Uterus (tissue), 4 donors: ENCODE data around the gene NEK6. TPM values are rescaled to one million over a fixed set of nuclear protein-coding genes. Genes with fewer than 3 reads are reported as not detected.

Experiments used
- DNase-seq, 2 donors: peaks; one replicate each; pipeline ENCODE4 v3.0.0-alpha.2; 2019 to 2020
- H3K27ac ChIP-seq, 2 donors: fragments of 200-600 bp; sonication (generic); 1 replicate in 1 of 2; 2 replicates in 1 of 2; pipeline ENCODE4 v1.5.1; 2016 to 2018
- H3K27me3 ChIP-seq, 2 donors: fragments of 200-600 bp; sonication (generic); one replicate each; pipeline ENCODE4 v1.5.1; 2018 to 2019; ENCODE audit warnings: control low read depth in 1 of 2
- H3K36me3 ChIP-seq, 2 donors: fragments of 200-600 bp; sonication (generic); one replicate each; pipeline ENCODE4 v1.5.1; 2019; ENCODE audit warnings: control low read depth in 1 of 2
- H3K4me1 ChIP-seq, 2 donors: fragments of 200-600 bp; sonication (generic); one replicate each; pipeline ENCODE4 v1.5.1; 2018 to 2019; ENCODE audit warnings: control low read depth in 1 of 2
- H3K4me3 ChIP-seq, 2 donors: fragments of 200-600 bp; sonication (generic); 1 replicate in 1 of 2; 2 replicates in 1 of 2; pipeline ENCODE4 v1.5.1; 2018 to 2019; ENCODE audit warnings: mild to moderate bottlenecking in 1 of 2
- H3K9me3 ChIP-seq, 2 donors: fragments of 200-600 bp; sonication (generic); one replicate each; pipeline ENCODE4 v1.5.1; 2019; ENCODE audit warnings: control low read depth in 1 of 2
- POLR2A ChIP-seq, 2 donors: fragments of 450-650 bp; IDR thresholded peaks; one replicate each; pipeline ENCODE4 v1.6.1; 2016; ENCODE audit warnings: antibody characterized with exemption in 2 of 2, mild to moderate bottlenecking in 1 of 2, moderate library complexity in 1 of 2
- intact Hi-C: fragments of 100-400 bp; cut with DNase I; formaldehyde crosslinking; loops from one replicate; pipeline ENCODE4 v1.15.1; 2023; ENCODE audit warnings: low total_unique reads
- total RNA-seq, 4 donors: library from RNA; depleted of rRNA in 3 of 4; stranded (reverse); fragments of >200 nt in 3 of 4; gene quantifications; one replicate each; pipeline versions ENCODE4 v1.1.0 to v1.2.4, GENCODE V29; 2014 to 2023
- TF ChIP-seq, protein P1 (sequence below), 4 experiments: fragments of 200-600 bp in 2 of 4; fragments of 450-650 bp in 2 of 4; sonication (generic) in 2 of 4; IDR thresholded peaks; one replicate each; pipeline ENCODE4 v1.5.1; 2016 to 2019; ENCODE audit warnings: antibody characterized with exemption in 4 of 4, mild to moderate bottlenecking in 2 of 4, moderate library complexity in 1 of 4
- donor health status: DM: yes; HTN: yes; CAD: no.

The NEK6 gene
- total RNA-seq, 4 donors from 2014 or later: 6.1 to 38.5 (median 34.7) TPM

DNA sequence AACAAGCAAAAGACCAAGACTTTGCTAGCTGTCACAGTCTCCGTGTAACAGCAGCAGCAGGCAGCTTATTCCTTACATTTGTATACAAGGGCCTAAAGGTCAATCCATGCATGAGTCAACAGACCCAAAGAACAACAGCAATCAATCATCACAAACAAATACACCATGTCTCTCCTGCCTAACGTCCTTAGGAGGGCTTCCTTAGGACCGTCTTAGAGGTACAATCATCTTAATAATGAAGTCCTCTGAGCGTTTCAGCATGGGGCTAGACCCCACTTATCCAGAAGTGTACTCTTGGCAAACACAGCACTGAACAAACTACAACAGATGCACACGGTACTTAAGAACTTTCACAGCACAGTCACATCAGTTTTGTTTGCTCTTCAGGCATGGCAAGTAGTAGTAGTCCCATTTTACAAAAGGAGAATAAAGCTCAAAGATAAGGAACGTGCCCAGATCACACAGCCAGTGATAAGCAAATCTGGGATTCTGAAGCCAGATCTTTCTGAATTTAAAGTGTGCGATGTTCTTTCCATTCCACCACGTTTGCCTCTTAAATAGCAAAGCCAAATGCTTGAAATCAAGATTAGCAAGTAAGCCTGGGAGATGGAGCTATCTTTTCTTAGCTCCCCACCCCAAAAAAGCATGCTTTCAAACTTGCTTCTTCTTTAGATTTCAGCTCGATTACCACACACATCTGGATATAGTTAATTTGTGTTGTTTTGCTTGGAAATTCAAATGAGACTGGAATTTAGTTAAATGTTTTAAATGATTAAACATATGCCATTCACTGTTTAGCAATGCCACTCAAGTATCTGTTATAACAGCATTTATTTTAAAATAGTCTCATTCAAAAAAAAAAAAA lies 133.3 kb downstream of the NEK6 start:
- no peak overlapping the region for H3K27ac ChIP-seq
- no peaks in the 10 kb centered on the region for H3K9me3 ChIP-seq
- H3K4me1 ChIP-seq: peaks cover 0 to 6% of the 10 kb centered on the region in 2 donors
- intact Hi-C loops: no loop called here
- no peak for TF ChIP-seq POLR2A (IDR thresholded peaks at IDR 0.05)
- TF ChIP-seq, protein P1, sequence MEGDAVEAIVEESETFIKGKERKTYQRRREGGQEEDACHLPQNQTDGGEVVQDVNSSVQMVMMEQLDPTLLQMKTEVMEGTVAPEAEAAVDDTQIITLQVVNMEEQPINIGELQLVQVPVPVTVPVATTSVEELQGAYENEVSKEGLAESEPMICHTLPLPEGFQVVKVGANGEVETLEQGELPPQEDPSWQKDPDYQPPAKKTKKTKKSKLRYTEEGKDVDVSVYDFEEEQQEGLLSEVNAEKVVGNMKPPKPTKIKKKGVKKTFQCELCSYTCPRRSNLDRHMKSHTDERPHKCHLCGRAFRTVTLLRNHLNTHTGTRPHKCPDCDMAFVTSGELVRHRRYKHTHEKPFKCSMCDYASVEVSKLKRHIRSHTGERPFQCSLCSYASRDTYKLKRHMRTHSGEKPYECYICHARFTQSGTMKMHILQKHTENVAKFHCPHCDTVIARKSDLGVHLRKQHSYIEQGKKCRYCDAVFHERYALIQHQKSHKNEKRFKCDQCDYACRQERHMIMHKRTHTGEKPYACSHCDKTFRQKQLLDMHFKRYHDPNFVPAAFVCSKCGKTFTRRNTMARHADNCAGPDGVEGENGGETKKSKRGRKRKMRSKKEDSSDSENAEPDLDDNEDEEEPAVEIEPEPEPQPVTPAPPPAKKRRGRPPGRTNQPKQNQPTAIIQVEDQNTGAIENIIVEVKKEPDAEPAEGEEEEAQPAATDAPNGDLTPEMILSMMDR (IDR thresholded peaks at IDR 0.05): no peak
- no peaks in the 10 kb centered on the region for H3K36me3 ChIP-seq
- no peak overlapping the region for H3K4me3 ChIP-seq
- H3K27me3 ChIP-seq: no peaks in the 10 kb centered on the region
- no peak for DNase-seq

DNA sequence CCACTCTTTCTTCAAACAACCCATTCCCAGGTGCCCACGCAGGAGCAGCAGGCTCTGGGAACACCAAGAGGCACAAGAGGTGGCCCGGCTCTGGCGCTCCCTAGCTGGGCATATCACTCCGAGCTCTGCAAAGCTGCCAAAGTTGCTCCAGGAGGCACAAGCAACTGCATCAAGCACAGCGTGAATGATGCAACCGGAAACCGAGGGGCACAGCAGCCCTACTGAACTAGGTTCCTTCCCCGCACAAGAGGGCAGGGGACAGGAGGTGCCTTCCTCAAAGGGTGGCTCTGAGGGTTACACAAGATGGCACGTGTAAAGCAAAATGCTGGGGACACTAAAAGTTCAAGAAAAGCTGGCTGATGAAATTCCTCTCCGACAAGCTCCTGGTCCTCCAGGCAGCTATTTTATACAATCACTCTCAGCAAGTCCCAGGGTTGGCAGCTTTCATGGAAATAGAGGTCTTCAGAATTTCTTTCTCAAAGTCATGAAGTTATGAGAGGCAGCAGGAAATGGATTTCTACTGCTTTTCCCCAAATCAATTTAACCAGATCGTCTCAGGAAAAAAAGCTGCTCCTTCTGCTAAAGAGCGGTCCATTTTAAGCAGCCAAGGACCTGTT lies 134.6 kb downstream of the NEK6 start:
- H3K4me3 ChIP-seq: no peak overlapping the region
- no peak overlapping the region for H3K27ac ChIP-seq
- no peaks in the 10 kb centered on the region for H3K27me3 ChIP-seq
- TF ChIP-seq, protein P1 (IDR thresholded peaks at IDR 0.05): no peak
- TF ChIP-seq POLR2A (IDR thresholded peaks at IDR 0.05): no peak
- H3K4me1 ChIP-seq: peaks cover 0 to 6% of the 10 kb centered on the region in 2 donors
- H3K9me3 ChIP-seq: no peaks in the 10 kb centered on the region
- intact Hi-C loops: no loop called here
- H3K36me3 ChIP-seq: no peaks in the 10 kb centered on the region
- DNase-seq: no peak

DNA sequence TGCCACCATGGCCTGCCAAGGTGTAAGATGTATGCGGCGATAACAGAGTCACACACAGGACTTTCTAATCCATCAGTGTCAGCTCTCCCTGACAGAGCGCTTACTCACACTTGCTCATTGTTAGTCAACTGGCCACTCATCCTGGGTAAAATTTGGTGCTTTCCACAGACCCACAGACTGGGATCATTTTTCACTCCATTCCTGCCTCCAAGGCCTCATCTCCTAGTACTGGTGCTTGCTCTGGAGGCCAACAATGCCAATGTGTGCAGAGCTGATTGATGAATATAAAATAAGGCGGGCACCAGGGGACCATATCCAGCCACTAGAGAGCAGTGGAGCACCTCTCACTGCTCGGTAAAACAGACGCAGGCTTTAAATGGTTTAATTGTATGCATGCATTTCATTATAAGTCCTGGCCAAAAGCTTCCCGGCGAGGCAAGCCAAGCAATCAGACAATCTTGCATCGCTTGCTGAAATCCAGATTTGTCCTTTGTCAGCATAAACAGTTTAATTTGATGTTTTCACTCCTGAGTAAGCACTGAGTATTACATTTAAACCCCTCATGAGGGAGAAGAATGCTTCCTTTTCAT lies 135.2 kb downstream of the NEK6 start:
- TF ChIP-seq, protein P1 (IDR thresholded peaks at IDR 0.05): no peak
- no peak for TF ChIP-seq POLR2A (IDR thresholded peaks at IDR 0.05)
- intact Hi-C loops: no loop called here
- DNase-seq: no peak
- H3K27me3 ChIP-seq: no peaks in the 10 kb centered on the region
- H3K4me1 ChIP-seq: peaks cover 0 to 6% of the 10 kb centered on the region in 2 donors
- no peaks in the 10 kb centered on the region for H3K9me3 ChIP-seq
- no peaks in the 10 kb centered on the region for H3K36me3 ChIP-seq
- no peak overlapping the region for H3K27ac ChIP-seq
- no peak overlapping the region for H3K4me3 ChIP-seq

DNA sequence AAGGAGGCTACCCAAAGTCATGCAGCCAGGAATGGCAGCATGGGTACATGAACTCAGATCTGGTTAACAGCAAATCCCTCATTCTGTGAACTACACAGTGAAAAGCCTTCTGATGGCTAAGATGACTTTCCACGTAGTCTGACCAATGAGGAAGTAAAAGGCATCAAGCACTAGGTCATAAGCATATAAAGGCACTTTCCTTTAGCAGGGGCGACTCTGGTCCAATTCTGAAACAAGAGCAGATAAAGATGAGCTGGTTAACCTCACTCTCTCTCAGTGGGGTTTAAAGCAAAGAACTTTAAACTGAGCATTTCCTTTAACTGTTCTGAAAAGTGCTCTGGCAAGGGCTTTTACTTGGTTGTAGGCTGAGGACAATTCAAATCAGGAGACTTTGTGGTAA lies 136.4 kb downstream of the NEK6 start:
- Histone ChIP-seq H3K9me3 (no peaks in the 10 kb centered on the region), H3K27ac (no peak overlapping the region), H3K4me3 (no peak overlapping the region), H3K27me3 (no peaks in the 10 kb centered on the region), H3K36me3 (no peaks in the 10 kb centered on the region), H3K4me1 (peaks cover 0 to 6% of the 10 kb centered on the region in 2 donors)
- TF ChIP-seq, protein P1 (IDR thresholded peaks at IDR 0.05): no peak
- TF ChIP-seq POLR2A (IDR thresholded peaks at IDR 0.05): no peak
- intact Hi-C loops: no loop called here
- no peak for DNase-seq

DNA sequence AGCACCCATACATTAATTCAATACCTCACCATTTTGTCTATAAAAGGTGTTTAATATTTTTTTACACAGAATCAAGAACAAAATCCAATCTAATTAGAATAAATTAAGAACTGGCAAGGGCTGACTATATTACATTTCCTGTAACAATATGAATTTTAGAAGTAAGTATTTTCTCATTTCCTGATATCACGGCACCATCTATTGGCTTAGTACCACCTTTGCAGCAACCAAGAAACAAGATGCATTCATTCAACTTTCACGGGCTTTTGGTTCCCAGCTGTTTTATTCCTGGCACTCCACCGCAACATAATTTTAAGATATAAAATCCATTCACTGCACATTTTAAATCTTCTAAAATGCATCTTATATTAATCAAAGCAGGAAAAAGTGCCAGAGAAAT lies 136.8 kb downstream of the NEK6 start:
- H3K36me3 ChIP-seq: no peaks in the 10 kb centered on the region
- no peaks in the 10 kb centered on the region for H3K9me3 ChIP-seq
- H3K27me3 ChIP-seq: no peaks in the 10 kb centered on the region
- no peak overlapping the region for H3K4me3 ChIP-seq
- peaks cover 0 to 6% of the 10 kb centered on the region in 2 donors for H3K4me1 ChIP-seq
- TF ChIP-seq, protein P1 (IDR thresholded peaks at IDR 0.05): no peak
- no peak for TF ChIP-seq POLR2A (IDR thresholded peaks at IDR 0.05)
- no peak for DNase-seq
- H3K27ac ChIP-seq: no peak overlapping the region
- intact Hi-C loops: no loop called here
